HepG2 (cell line): ENCODE results near the gene CTU2. TPM values are rescaled to one million over a fixed set of nuclear protein-coding genes. Genes with fewer than 3 reads are reported as not detected.

ENCODE experiments used
- ATAC-seq: fragments of 200-7000 bp; cut with Tn5 transposase; 3 replicates; pipeline ENCODE4 v1.9.1; 2020; ENCODE audit warnings: mild to moderate bottlenecking, moderate library complexity
- BruUV-seq: library from RNA; stranded (reverse); fragments of 400-500 nt; replicated peaks from 2 replicates; lab custom pipeline; 2021; lab: Mats Ljungman, UMichigan
- CTCF ChIA-PET: fragments of 300-600 bp; formaldehyde crosslinking; extraction: SDS; loops from one replicate; lab custom pipeline; 2021; ENCODE audit warnings: low total read pairs, inconsistent platforms, low intra/inter-chr PET ratio; lab: Yijun Ruan, JAX
- POLR2A ChIA-PET: fragments of 350-600 bp; sonication (Branson Sonifier 250); formaldehyde crosslinking; loops from one replicate; lab custom pipeline; 2020; ENCODE audit warnings: antibody characterized with exemption, inconsistent platforms; lab: Yijun Ruan, JAX
- DNase-seq: peaks from one replicate; pipeline ENCODE4 v3.0.0-alpha.2; 2015; ENCODE audit warnings: low spot score
- FAIRE-seq: peaks from 3 replicates; lab custom pipeline; 2011; peaks lifted over from hg19 to GRCh38; lab: Jason Lieb, UNC
- H2AFZ ChIP-seq: one replicate; pipeline ENCODE4 v1.6.1; 2011; ENCODE audit warnings: low read length, inconsistent platforms
- H3K27ac ChIP-seq: fragments of 300-600 bp; 3 replicates; pipeline ENCODE4 v1.8.0; 2011; ENCODE audit warnings: mixed run types, mild to moderate bottlenecking, mixed read lengths, low read length, inconsistent platforms; ENCODE audit not compliant: insufficient read depth; ENCODE audit errors: extremely low read length
- H3K27me3 ChIP-seq, 2 experiments: fragments of 200-600 bp in 1 of 2; 2 replicates in 1 of 2; 3 replicates in 1 of 2; pipeline versions ENCODE4 v1.6.0 to v1.8.0; 2011; ENCODE audit warnings: low read length in 2 of 2, mild to moderate bottlenecking in 2 of 2, moderate library complexity in 2 of 2, inconsistent platforms in 1 of 2; ENCODE audit not compliant: insufficient read depth in 2 of 2, control insufficient read depth in 1 of 2
- H3K36me3 ChIP-seq, 2 experiments: fragments of 200-600 bp in 1 of 2; replicated peaks in 1 of 2; 2 replicates in 1 of 2; 3 replicates in 1 of 2; pipeline versions ENCODE4 v1.5.1 to v1.8.0; 2011; ENCODE audit warnings: low read length in 2 of 2, inconsistent platforms in 1 of 2; ENCODE audit not compliant: insufficient read depth in 2 of 2, control insufficient read depth in 1 of 2
- H3K4me1 ChIP-seq: 2 replicates; pipeline ENCODE4 v1.5.1; 2012; ENCODE audit warnings: low read length, inconsistent platforms; ENCODE audit not compliant: insufficient read depth
- H3K4me2 ChIP-seq: 2 replicates; pipeline ENCODE4 v1.6.0; 2011; ENCODE audit warnings: low read depth, low read length, inconsistent platforms
- H3K4me3 ChIP-seq, 3 experiments: fragments of 200-600 bp in 1 of 3; sonication (generic), shearing (Covaris generic) in 1 of 3; replicated peaks in 1 of 3; 2 replicates each; pipeline ENCODE4 v1.5.1; 2011 to 2016; ENCODE audit warnings: low read length in 3 of 3, inconsistent platforms in 2 of 3, low read depth in 2 of 3, mild to moderate bottlenecking in 2 of 3, control low read depth in 1 of 3, mixed read lengths in 1 of 3; ENCODE audit not compliant: insufficient read depth in 1 of 3
- H3K79me2 ChIP-seq: one replicate; pipeline ENCODE4 v1.6.1; 2011; ENCODE audit warnings: low read length, inconsistent platforms; ENCODE audit not compliant: insufficient read depth
- H3K9ac ChIP-seq: 2 replicates; pipeline ENCODE4 v1.6.0; 2011; ENCODE audit warnings: mild to moderate bottlenecking, low read depth, low read length, inconsistent platforms; ENCODE audit not compliant: insufficient read depth
- H3K9me3 ChIP-seq: 2 replicates; pipeline ENCODE4 v1.5.1; 2012; ENCODE audit warnings: mild to moderate bottlenecking, low read length
- H4K20me1 ChIP-seq: 2 replicates; pipeline ENCODE4 v1.6.0; 2011; ENCODE audit warnings: inconsistent platforms, mild to moderate bottlenecking, low read length, moderate library complexity; ENCODE audit not compliant: insufficient read depth
- CTCF ChIP-seq: sonication (generic); formaldehyde crosslinking; IDR thresholded peaks from 2 replicates; pipeline ENCODE4 v1.5.0; 2020; ENCODE audit warnings: mild to moderate bottlenecking, missing genetic modification reagents, moderate library complexity
- HDAC1 ChIP-seq: sonication (generic); formaldehyde crosslinking; IDR thresholded peaks from 2 replicates; pipeline ENCODE4 v1.5.1; 2020; ENCODE audit warnings: mild to moderate bottlenecking, missing genetic modification reagents
- HNF1B ChIP-seq: sonication (generic); formaldehyde crosslinking; IDR thresholded peaks from 2 replicates; pipeline ENCODE4 v1.5.1; 2020; ENCODE audit warnings: mild to moderate bottlenecking, moderate library complexity, missing genetic modification reagents
- HNRNPK ChIP-seq: fragments of 200-400 bp; formaldehyde crosslinking; IDR thresholded peaks from 2 replicates; pipeline ENCODE4 v1.6.1; 2018; ENCODE audit warnings: low read length, low read depth, moderate library complexity, mild to moderate bottlenecking; ENCODE audit not compliant: poor library complexity, severe bottlenecking
- ISL2 ChIP-seq: sonication (generic); formaldehyde crosslinking; IDR thresholded peaks from 2 replicates; pipeline ENCODE4 v1.5.0; 2020; ENCODE audit warnings: missing genetic modification reagents
- NFE2 ChIP-seq: sonication (generic); formaldehyde crosslinking; IDR thresholded peaks from 2 replicates; pipeline ENCODE4 v1.4.0; 2020; ENCODE audit warnings: missing genetic modification reagents
- NR0B2 ChIP-seq: sonication (generic); formaldehyde crosslinking; IDR thresholded peaks from 2 replicates; pipeline ENCODE4 v1.4.0; 2020; ENCODE audit warnings: mild to moderate bottlenecking, missing genetic modification reagents
- PREB ChIP-seq: sonication (generic); formaldehyde crosslinking; IDR thresholded peaks from 2 replicates; pipeline ENCODE4 v1.4.0; 2020; ENCODE audit warnings: missing genetic modification reagents
- ZKSCAN1 ChIP-seq: fragments of 150-350 bp; IDR thresholded peaks from 2 replicates; pipeline ENCODE4 v1.6.1; 2014; ENCODE audit warnings: low read length
- ZNF274 ChIP-seq: sonication (generic); formaldehyde crosslinking; IDR thresholded peaks from 2 replicates; pipeline ENCODE4 v1.5.1; 2020; ENCODE audit warnings: mild to moderate bottlenecking, missing genetic modification reagents
- ZNF790 ChIP-seq: sonication (generic); formaldehyde crosslinking; IDR thresholded peaks from 2 replicates; pipeline ENCODE4 v1.8.0; 2022; ENCODE audit warnings: missing genetic modification reagents, mild to moderate bottlenecking, borderline replicate concordance
- ZNF891 ChIP-seq: sonication (generic); formaldehyde crosslinking; IDR thresholded peaks from 2 replicates; pipeline ENCODE4 v1.5.0; 2020; ENCODE audit warnings: mild to moderate bottlenecking, missing genetic modification reagents
- ZSCAN29 ChIP-seq: sonication (generic); formaldehyde crosslinking; conservative IDR thresholded peaks from 2 replicates; pipeline ENCODE4 v1.4.0; 2020; ENCODE audit warnings: mild to moderate bottlenecking, missing genetic modification reagents
- WGBS: methylation state at CpG from one replicate; pipeline ENCODE4 v1.1.6; 2017; ENCODE audit warnings: low lambda C conversion rate; 5-methylcytosine and 5-hydroxymethylcytosine counted together
- in situ Hi-C: cut with HindIII; loops from 2 replicates; pipeline ENCODE4 v1.10.0; 2017; ENCODE audit warnings: low pct_unique_long_range_greater_than_20kb; ENCODE audit not compliant: extremely low pct_ligation_motif_present
- intact Hi-C: fragments of 100-400 bp; cut with micrococcal nuclease; formaldehyde crosslinking; loops from one replicate; pipeline ENCODE4 v1.10.0; 2022; ENCODE audit not compliant: unreplicated experiment
- polyA plus RNA-seq, 8 experiments: library from polyadenylated mRNA; depleted of rRNA in 3 of 8; stranded (reverse) in 7 of 8; unstranded in 1 of 8; fragments of >200 nt; fragmentation: Illumina TruSeq in 4 of 8; extraction: Trizol in 4 of 8; gene quantifications; 2 replicates each; pipeline versions ENCODE4 v1.2.1 to v1.2.3, GENCODE V29; 2011 to 2016; ENCODE audit warnings: low read depth in 4 of 8, missing spikeins in 1 of 8, mixed read lengths in 1 of 8; ENCODE audit not compliant: insufficient read depth in 1 of 8
- total RNA-seq, 5 experiments: library from RNA; depleted of rRNA; stranded (reverse); fragments of >200 nt; fragmentation: Illumina TruSeq; extraction: Trizol; gene quantifications; 2 replicates each; pipeline ENCODE4 v1.2.3, GENCODE V29; 2016; ENCODE audit warnings: low read depth in 1 of 5

The CTU2 gene
- total and polyA plus RNA-seq, 2 of the 13 experiments (the other 11 are each of a cell fraction or from before 2014, with no cell fraction given), result 13.3 to 21.9 TPM

GRCh38 chr16:88692861-88693260 is 13.4 kb upstream of the CTU2 start:
- TF ChIP-seq HNRNPK (no peak), ISL2 (CRISPR knock-in tag) (no peak), NFE2 (CRISPR knock-in tag) (no peak), NR0B2 (CRISPR knock-in tag) (no peak), ZNF891 (CRISPR knock-in tag) (no peak), HNF1B (CRISPR knock-in tag) (no peak), HDAC1 (CRISPR knock-in tag) (no peak), ZKSCAN1 (no peak), PREB (no peak), ZSCAN29 (no peak), CTCF (no peak), ZNF790 (CRISPR knock-in tag) (no peak), ZNF274 (CRISPR knock-in tag) (no peak)
- FAIRE-seq (no peak), DNase-seq (no peak), ATAC-seq (no peak)
- POLR2A ChIA-PET, result no interaction called here
- Histone ChIP-seq H3K36me3 (peaks cover 3 to 6% of the 10 kb centered on the region in 2 experiments; a peak in 3 of 5 replicates), H3K4me3 (no peak overlapping the region), H2AFZ (no peak overlapping the region), H3K27ac (no peak overlapping the region), H3K9ac (no peak overlapping the region), H3K79me2 (no peaks in the 10 kb centered on the region), H4K20me1 (no peaks in the 10 kb centered on the region), H3K27me3 (peaks cover 38 to 66% of the 10 kb centered on the region in 2 experiments), H3K4me1 (peaks cover 21% of the 10 kb centered on the region), H3K9me3 (no peaks in the 10 kb centered on the region), H3K4me2 (no peak overlapping the region)
- intact Hi-C loops (no loop called here), in situ Hi-C loops (no loop called here)
- 57% methylated on average over 9 of the region's 10 CpGs for WGBS
- CTCF ChIA-PET, result no interaction called here
- BruUV-seq, result no TSS peak
